ENCODE results near the gene C2orf42. TPM values are rescaled to one million over a fixed set of nuclear protein-coding genes. Genes with fewer than 3 reads are reported as not detected.
"Not testable (repeated sequence)": the region's sequence is repeated elsewhere in the genome, so short reads cannot be mapped to it uniquely, and the experiment has no call there.

C2orf42 gene
- 10 to 100 TPM; 14.0 to 16.7 (median 14.8) TPM for polyA plus RNA-seq (ENCODE audit: insufficient read depth in 1 of 5, insufficient read length in 5 of 5, low replicate concordance in 1 of 5)
- long read RNA-seq, donor 1, partial matches to known transcripts, result 6 of 10 reads
- long read RNA-seq, donor 1, other reads (novel, unspliced or antisense), result 0 of 10 reads
- long read RNA-seq, donor 2, partial matches to known transcripts, result 0 of 2 reads
- long read RNA-seq, donor 2, other reads (novel, unspliced or antisense), result 0 of 2 reads
- long read RNA-seq, donor 3, partial matches to known transcripts, result 0 of 2 reads
- long read RNA-seq, donor 3, other reads (novel, unspliced or antisense), result 0 of 2 reads
- long read RNA-seq, donor 4, result 0 reads
- long read RNA-seq, donor 5, partial matches to known transcripts, result 0 of 2 reads
- long read RNA-seq, donor 5, other reads (novel, unspliced or antisense), result 0 of 2 reads
- long read RNA-seq, donor 6, partial matches to known transcripts, result 8 of 9 reads
- long read RNA-seq, donor 6, other reads (novel, unspliced or antisense), result 0 of 9 reads
- long read RNA-seq, donor 7, partial matches to known transcripts, result 0 of 1 reads
- long read RNA-seq, donor 7, other reads (novel, unspliced or antisense), result 0 of 1 reads
- long read RNA-seq, donor 8, result 0 reads

GRCh38 chr2:70190418-70191243 is at the start of gene C2orf42:
C2orf42 (minus strand) TSS chr2:70191019; CDS start chr2:70181985, 9,034 bp downstream.
- DNase-seq, result peak; percentile 97 to 98

GRCh38 chr2:70240599-70240998 is 49.8 kb upstream of the C2orf42 start:
- no peak for DNase-seq

- DNase-seq, result no peak
These were observed 43.1 kb upstream of the C2orf42 start for GRCh38 chr2:70233926-70234325.

DNA sequence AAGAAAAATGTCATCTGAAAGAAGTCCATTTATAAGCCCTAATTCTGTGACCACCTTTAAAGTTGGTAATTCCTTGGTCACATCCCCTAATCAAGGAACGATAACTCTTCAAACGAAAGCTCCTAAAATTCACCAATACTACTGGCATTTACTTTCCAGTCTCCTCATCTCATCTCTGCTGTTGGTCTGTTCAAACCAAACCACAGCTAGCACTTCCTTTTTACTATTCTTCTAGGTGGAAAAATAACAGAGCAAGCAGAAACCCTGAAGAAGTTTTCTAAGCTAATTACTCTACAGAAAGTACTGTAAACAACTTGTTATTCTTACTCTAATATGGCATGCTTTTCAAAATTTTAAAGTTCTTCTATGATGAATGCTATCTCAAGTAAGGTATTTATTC is 36.0 kb upstream of the C2orf42 start:
- DNase-seq, result no peak

DNA sequence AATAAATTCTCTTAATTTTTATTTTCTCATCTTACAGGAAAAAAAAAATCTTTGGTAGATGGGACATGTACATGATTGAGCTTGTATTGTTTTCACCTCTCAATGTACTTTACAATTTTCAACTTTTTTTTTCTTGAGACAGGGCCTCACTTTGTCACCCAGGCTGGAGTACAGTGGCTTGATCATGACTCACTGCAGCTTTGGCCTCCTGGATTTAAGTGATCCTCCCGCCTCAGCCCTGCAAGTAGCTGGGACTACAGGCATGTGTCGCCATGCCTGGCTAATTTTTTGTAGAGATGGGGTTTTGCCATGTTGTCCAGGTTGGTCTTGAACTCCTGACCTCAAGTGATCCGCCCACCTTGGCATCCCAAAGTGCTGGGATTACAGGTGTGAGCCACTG is 32.5 kb upstream of the C2orf42 start:
- not testable (repeated sequence) for DNase-seq

- no peak for DNase-seq
These were observed 24.2 kb upstream of the C2orf42 start for GRCh38 chr2:70214953-70215549.

- no peak for DNase-seq
These were observed 23.5 kb upstream of the C2orf42 start for GRCh38 chr2:70214365-70214764.

GRCh38 chr2:70212298-70212932 is 21.6 kb upstream of the C2orf42 start:
- DNase-seq, result no peak

GRCh38 chr2:70211595-70211994 is 20.8 kb upstream of the C2orf42 start:
- no peak for DNase-seq

DNA sequence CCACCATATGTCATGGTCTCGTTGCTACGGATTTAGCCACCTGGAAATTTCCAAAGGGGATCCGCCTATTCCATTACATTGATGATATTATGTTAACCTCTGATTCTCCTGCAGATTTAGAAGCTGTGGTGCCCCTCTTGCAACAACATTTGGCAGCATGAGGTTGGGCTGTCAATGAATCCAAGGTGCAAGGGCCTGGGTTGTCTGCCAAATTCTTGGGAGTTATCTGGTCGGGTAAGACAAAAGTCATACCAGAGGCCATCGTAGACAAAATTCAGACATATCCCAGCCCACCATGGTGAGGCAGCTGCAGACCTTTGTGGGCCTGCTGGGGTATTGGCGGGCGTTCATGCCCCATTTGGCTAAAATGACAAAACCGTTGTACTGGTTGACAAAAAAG is 13.6 kb upstream of the C2orf42 start:
- no peak for DNase-seq

DNA sequence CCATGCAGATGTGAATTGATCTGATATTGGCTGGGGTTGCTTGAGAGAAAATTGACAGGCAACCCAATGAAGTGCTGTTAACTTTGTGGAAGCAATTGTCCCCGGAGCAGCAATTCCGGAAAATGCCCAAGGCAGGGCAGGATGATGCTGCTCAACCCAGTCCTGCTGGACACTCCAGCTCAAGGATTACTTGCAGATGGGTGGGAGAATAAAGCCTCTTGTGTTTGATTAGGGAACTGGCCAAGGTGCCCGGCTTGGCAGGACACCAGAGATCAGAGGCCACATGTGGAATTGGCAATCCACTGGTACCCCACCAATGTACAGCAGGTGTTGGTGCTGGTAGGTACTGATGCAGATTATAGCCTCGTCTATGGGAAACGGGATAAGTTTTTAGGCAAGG is 12.3 kb upstream of the C2orf42 start:
- DNase-seq, result no peak

DNA sequence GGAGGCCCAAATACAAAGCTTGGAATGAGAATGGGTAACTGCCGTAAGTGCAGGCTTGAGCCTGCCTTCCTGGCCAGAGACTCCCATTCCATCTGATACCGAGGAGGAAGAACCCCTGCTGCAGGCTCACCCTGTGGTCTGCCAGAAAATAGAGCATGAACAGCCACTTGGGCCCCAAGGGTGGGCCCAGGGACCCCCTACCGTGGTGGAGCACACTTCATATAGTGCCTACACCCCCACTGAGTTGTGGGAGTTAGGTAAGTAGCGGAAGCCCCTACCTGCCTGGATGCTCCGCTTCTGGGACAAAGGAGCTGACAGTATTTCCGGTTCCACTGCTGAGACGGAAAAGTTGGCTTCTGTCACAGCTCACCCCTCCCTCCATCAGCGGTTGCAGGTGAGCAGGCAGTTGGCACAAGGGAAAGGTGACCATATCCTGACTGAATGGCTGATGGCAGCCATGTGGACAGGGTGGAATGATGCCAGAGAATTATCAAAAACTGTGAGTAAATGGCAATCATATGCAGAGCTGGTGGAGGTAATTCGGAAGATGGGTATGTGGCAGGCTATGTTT is 11.5 kb upstream of the C2orf42 start:
- DNase-seq, result no peak

- DNase-seq, result no peak
These were observed 11.0 kb upstream of the C2orf42 start for GRCh38 chr2:70201831-70202230.

DNA sequence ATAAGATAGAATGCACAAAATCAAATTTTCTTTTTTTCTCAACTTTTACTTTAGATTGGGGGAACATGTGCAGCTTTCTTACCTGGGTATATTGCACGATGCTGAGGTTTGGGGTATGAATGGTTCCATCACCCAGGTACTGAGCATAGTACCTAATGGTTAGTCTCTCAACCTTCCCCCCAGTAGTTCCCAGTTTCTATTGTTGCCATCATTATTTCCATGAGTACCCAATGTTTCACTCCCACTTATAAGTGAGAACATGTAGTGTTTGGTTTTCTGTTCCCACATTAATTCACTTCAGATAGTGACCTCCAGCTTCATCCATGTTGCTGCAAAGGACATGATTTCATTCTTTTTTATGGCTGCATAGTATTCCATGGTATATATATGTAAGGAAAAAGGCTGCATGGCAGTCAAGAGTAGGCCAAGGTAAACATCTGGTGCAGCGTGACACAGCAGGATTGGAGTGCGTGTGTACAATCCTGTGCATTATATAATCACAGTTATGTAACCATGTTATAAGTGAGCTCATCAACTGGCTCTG is 10.5 kb upstream of the C2orf42 start:
- DNase-seq, result no peak

DNA sequence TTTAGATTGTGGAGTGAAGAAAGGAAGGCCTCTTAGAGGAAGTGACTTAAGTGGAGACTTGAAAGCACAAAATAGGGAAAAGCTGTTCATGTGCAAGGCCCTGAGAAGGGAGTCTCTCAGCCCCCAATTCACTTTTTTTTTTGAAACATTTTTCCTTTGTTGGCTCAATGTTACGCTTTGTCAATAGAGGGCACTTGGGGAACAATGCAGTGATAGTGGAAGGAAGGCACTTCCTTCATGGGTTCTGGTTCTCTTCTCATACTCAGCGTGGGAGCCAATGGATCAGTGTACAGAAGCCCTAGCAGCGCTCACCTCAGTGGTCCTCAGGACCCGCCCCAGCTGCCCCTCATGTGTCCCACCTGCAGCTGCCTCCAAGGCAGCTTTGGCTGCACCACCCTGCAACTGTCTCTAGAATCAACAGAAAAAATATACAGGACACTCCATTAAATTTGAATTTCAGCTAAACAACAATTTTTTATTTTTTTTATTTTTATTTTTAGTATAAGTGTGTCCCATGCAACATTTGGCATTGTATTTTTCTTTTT is 8.6 kb upstream of the C2orf42 start:
- DNase-seq, result no peak

GRCh38 chr2:70192516-70192915 is 1.7 kb upstream of the C2orf42 start:
- DNase-seq, result no peak

GRCh38 chr2:70191244-70191735 is 471 bp upstream of the C2orf42 start:
- DNase-seq, result no peak

- DNase-seq, result no peak
These were observed 2.4 kb downstream of the C2orf42 start for GRCh38 chr2:70188460-70188859.

DNA sequence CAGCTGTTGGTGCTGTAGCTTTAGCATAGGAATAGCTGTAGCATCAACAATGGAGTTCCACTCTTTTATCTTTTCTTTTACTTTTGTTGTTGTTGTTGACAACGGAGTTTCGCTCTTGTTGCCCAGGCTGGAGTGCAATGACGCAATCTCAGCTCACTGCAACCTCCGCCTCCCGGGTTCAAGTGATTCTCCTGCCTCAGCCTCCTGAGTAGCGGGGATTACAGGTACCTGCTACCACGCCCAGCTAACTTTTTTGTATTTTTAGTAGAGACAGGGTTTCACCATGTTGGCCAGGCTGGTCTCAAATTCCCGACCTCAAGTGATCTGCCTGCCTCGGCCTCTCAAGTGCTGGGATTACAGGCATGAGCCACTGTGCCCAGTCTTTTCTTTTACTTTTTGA is 3.6 kb downstream of the C2orf42 start:
- DNase-seq, result not testable (repeated sequence)

- DNase-seq, result no peak
These were observed 8.1 kb downstream of the C2orf42 start for GRCh38 chr2:70182689-70183088.

Data from right lung (tissue), 10 donors.